Upper lobe of left lung (tissue), 6 donors: ENCODE data around the gene DDC. TPM values are rescaled to one million over a fixed set of nuclear protein-coding genes. Genes with fewer than 3 reads are reported as not detected.
"Not testable (repeated sequence)": the region's sequence is repeated elsewhere in the genome, so short reads cannot be mapped to it uniquely, and the experiment has no call there.

Experiments used
- ATAC-seq, 2 donors: fragments of 200-7000 bp; cut with Tn5 transposase; one replicate each; pipeline ENCODE4 v1.9.1; 2022; ENCODE audit warnings: mild to moderate bottlenecking in 2 of 2, moderate library complexity in 2 of 2; ENCODE audit not compliant: low FRiP score in 2 of 2
- DNase-seq, 2 donors: peaks; one replicate each; pipeline ENCODE4 v3.0.0-alpha.2; 2019 to 2020
- H3K27ac ChIP-seq, 4 donors: fragments of 200-600 bp; sonication (generic); one replicate each; pipeline ENCODE4 v1.5.1; 2016 to 2019
- H3K27me3 ChIP-seq, 4 donors: fragments of 200-600 bp; sonication (generic); one replicate each; pipeline ENCODE4 v1.5.1; 2017 to 2019
- H3K36me3 ChIP-seq, 4 donors: fragments of 200-600 bp; sonication (generic); one replicate each; pipeline ENCODE4 v1.5.1; 2016 to 2019
- H3K4me1 ChIP-seq, 4 donors: fragments of 200-600 bp; sonication (generic); one replicate each; pipeline ENCODE4 v1.5.1; 2018 to 2019
- H3K4me3 ChIP-seq, 4 donors: fragments of 200-600 bp; sonication (generic); one replicate each; pipeline ENCODE4 v1.5.1; 2017 to 2019; ENCODE audit warnings: mild to moderate bottlenecking in 2 of 4, moderate library complexity in 1 of 4
- H3K9me3 ChIP-seq, 4 donors: fragments of 200-600 bp; sonication (generic); one replicate each; pipeline ENCODE4 v1.5.1; 2018 to 2019
- CTCF ChIP-seq, 6 experiments: fragments of 450-650 bp in 4 of 6; fragments of 200-600 bp in 2 of 6; sonication (generic) in 2 of 6; IDR thresholded peaks; one replicate each; pipeline ENCODE4 v1.5.1; 2016 to 2019; ENCODE audit warnings: antibody characterized with exemption in 6 of 6
- EP300 ChIP-seq, 4 donors: sonication (generic); formaldehyde crosslinking; IDR thresholded peaks; one replicate each; pipeline ENCODE4 v1.5.1; 2017; ENCODE audit warnings: antibody characterized with exemption in 4 of 4, control low read depth in 2 of 4
- POLR2A ChIP-seq, 4 donors: fragments of 450-650 bp; IDR thresholded peaks; one replicate each; pipeline ENCODE4 v1.5.1; 2016 to 2017; ENCODE audit warnings: antibody characterized with exemption in 4 of 4, mild to moderate bottlenecking in 2 of 4
- POLR2AphosphoS5 ChIP-seq, 2 donors: sonication (generic); formaldehyde crosslinking; IDR thresholded peaks; one replicate each; pipeline ENCODE4 v1.5.1; 2017; ENCODE audit warnings: antibody characterized with exemption in 2 of 2
- WGBS, 2 donors: methylation state at CpG; one replicate each; pipeline ENCODE4 v1.1.5; 2017 to 2018; 5-methylcytosine and 5-hydroxymethylcytosine counted together
- total RNA-seq, 6 donors: library from RNA; depleted of rRNA in 4 of 6; stranded (reverse); fragments of >200 nt in 4 of 6; gene quantifications; one replicate each; pipeline versions ENCODE4 v1.1.0 to v1.2.1, GENCODE V29; 2016 to 2021
- donor health status: DM: no; HTN: no; CAD: no; lungs with moderate emphysema.
- donor health status: DM: no; HTN: yes; CAD: no; lungs with severe emphysema.

The DDC gene
- total RNA-seq, 6 donors from 2014 or later: 1.2 to 2.0 (median 1.4) TPM; not detected in 1

- TF ChIP-seq POLR2AphosphoS5 (IDR thresholded peaks at IDR 0.05) (no peak), POLR2A (IDR thresholded peaks at IDR 0.05) (no peak), CTCF (IDR thresholded peaks at IDR 0.05) (no peak), EP300 (IDR thresholded peaks at IDR 0.05) (no peak)
- DNase-seq: no peak
- Histone ChIP-seq H3K9me3 (no peaks in the 10 kb centered on the region), H3K4me1 (no peaks in the 10 kb centered on the region), H3K27me3 (no peaks in the 10 kb centered on the region), H3K4me3 (no peak overlapping the region), H3K27ac (no peak overlapping the region), H3K36me3 (no peaks in the 10 kb centered on the region)
- ATAC-seq: no peak
- 81 to 83% methylated on average over 10 of the region's 10 CpGs for WGBS, 2 donors
Observed at GRCh38 chr7:50577569-50577968, 12.4 kb upstream of the DDC start.

GRCh38 chr7:50576388-50576787, 11.2 kb upstream of the DDC start:
- H3K4me3 ChIP-seq, H3K9me3 ChIP-seq, DNase-seq, ATAC-seq, H3K4me1 ChIP-seq, H3K36me3 ChIP-seq, H3K27ac ChIP-seq, H3K27me3 ChIP-seq: not testable (repeated sequence)
- 69% methylated on average over 6 of the region's 6 CpGs; no CpG with 5 or more reads in 1 of the 2 donors for WGBS, 2 donors

GRCh38 chr7:50567715-50568261, 2.6 kb upstream of the DDC start:
- H3K27ac ChIP-seq: no peak overlapping the region
- TF ChIP-seq EP300 (IDR thresholded peaks at IDR 0.05) (no peak), CTCF (IDR thresholded peaks at IDR 0.05) (no peak), POLR2A (IDR thresholded peaks at IDR 0.05) (no peak)
- WGBS, 2 donors: 78 to 80% methylated on average over 5 to 6 of the region's 6 CpGs
- DNase-seq (no peak), ATAC-seq (no peak)
- H3K4me1 ChIP-seq: no peaks in the 10 kb centered on the region
- H3K9me3 ChIP-seq: no peaks in the 10 kb centered on the region
- no peaks in the 10 kb centered on the region for H3K27me3 ChIP-seq
- no peak overlapping the region for H3K4me3 ChIP-seq
- no peaks in the 10 kb centered on the region for H3K36me3 ChIP-seq

GRCh38 chr7:50565977-50566376, 772 bp upstream of the DDC start:
- 66 to 80% methylated on average over 5 of the region's 5 CpGs for WGBS, 2 donors
- no peak overlapping the region for H3K4me3 ChIP-seq
- TF ChIP-seq POLR2A (IDR thresholded peaks at IDR 0.05) (no peak), EP300 (IDR thresholded peaks at IDR 0.05) (no peak), CTCF (IDR thresholded peaks at IDR 0.05) (no peak), POLR2AphosphoS5 (IDR thresholded peaks at IDR 0.05) (no peak)

GRCh38 chr7:50565559-50565916, 333 bp upstream of the DDC start:
- Histone ChIP-seq H3K27ac (no peak overlapping the region), H3K36me3 (no peaks in the 10 kb centered on the region), H3K27me3 (peaks cover 0 to 3% (median 0%) of the 10 kb centered on the region in 4 donors), H3K4me1 (no peaks in the 10 kb centered on the region), H3K4me3 (no peak overlapping the region), H3K9me3 (no peaks in the 10 kb centered on the region)
- DNase-seq: no peak
- 72 to 74% methylated on average over 2 of the region's 2 CpGs for WGBS, 2 donors
- ATAC-seq: no peak
- TF ChIP-seq POLR2A (IDR thresholded peaks at IDR 0.05) (no peak), CTCF (IDR thresholded peaks at IDR 0.05) (no peak), EP300 (IDR thresholded peaks at IDR 0.05) (no peak), POLR2AphosphoS5 (IDR thresholded peaks at IDR 0.05) (no peak)

More at GRCh38 chr7:50565977-50566376, 772 bp upstream of the DDC start:
- DNase-seq: no peak
- no peaks in the 10 kb centered on the region for H3K9me3 ChIP-seq
- no peaks in the 10 kb centered on the region for H3K4me1 ChIP-seq
- no peak overlapping the region for H3K27ac ChIP-seq
- H3K27me3 ChIP-seq: no peaks in the 10 kb centered on the region
- peak in 1 of 2 donors; percentile 33 for ATAC-seq
- H3K36me3 ChIP-seq: no peaks in the 10 kb centered on the region
